Endometrial microvascular endothelial cells (primary cell): Measurements from ENCODE around the gene HTT. TPM values are rescaled to one million over a fixed set of nuclear protein-coding genes. Genes with fewer than 3 reads are reported as not detected.

Source experiments
- in situ Hi-C: cut with HindIII; loops from 2 replicates; pipeline ENCODE4 v1.10.0; 2017; ENCODE audit warnings: low sequenced_read_pairs, low pct_unique_long_range_greater_than_20kb; ENCODE audit errors: inconsistent ontology term
- total RNA-seq: library from RNA; depleted of rRNA; stranded (reverse); fragments of >200 nt; gene quantifications from one replicate; pipeline ENCODE4 v1.2.3, GENCODE V29; 2015; ENCODE audit errors: inconsistent ontology term

HTT gene
- 36.3 TPM for total RNA-seq

DNA sequence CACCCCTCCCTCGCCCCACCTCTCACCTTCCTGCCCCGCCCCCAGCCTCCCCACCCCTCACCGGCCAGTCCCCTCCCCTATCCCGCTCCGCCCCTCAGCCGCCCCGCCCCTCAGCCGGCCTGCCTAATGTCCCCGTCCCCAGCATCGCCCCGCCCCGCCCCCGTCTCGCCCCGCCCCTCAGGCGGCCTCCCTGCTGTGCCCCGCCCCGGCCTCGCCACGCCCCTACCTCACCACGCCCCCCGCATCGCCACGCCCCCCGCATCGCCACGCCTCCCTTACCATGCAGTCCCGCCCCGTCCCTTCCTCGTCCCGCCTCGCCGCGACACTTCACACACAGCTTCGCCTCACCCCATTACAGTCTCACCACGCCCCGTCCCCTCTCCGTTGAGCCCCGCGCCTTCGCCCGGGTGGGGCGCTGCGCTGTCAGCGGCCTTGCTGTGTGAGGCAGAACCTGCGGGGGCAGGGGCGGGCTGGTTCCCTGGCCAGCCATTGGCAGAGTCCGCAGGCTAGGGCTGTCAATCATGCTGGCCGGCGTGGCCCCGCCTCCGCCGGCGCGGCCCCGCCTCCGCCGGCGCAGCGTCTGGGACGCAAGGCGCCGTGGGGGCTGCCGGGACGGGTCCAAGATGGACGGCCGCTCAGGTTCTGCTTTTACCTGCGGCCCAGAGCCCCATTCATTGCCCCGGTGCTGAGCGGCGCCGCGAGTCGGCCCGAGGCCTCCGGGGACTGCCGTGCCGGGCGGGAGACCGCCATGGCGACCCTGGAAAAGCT is at the start of gene HTT, which contains the start of gene HTT-AS:
HTT (plus strand) TSS at position 604 of the 768 bp plus-strand sequence; CDS start at position 749, 145 bp downstream.
HTT-AS (minus strand) TSS at position 461 of the 768 bp plus-strand sequence.
- in situ Hi-C loops: no loop called here

DNA sequence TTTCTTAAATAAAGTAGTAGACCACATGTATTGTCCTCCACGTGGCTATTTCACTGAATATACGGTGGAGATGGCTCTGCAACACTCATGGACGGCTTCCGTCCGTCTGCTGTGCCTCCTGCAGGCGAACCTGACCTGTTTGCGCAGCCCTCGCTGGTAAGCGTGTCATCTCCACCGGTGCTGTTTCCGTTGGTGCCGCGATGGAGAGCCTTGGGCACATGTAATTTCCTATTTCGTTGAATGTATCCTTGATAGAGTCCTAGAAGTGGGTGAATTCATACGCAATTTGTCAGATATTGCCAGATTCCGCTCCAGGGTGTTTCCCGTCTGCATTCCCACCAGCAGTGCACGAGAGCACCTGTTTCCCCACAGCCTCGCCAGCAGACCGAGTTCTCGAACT is 48.6 kb upstream of the HTT start:
- in situ Hi-C loops: no loop called here

DNA sequence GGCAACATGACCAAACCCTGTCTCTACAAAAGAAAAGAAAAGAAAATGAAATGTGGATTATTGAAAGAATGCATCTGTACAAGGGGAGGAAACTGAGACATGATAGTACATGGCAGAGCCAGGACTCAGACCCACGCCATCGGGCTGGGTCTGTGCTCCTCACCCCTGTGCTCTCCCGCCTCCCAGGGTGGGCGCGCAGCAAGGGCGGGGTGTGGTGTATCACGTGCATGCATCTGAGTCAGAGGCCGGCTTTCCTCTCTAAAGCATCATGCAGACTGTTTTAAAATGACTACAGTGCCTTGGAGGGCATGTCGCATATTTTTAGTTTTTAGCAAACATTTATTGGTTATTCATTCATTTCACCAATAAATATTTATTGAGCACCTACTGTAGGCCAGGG is 47.9 kb upstream of the HTT start:
- in situ Hi-C loops: no loop called here

DNA sequence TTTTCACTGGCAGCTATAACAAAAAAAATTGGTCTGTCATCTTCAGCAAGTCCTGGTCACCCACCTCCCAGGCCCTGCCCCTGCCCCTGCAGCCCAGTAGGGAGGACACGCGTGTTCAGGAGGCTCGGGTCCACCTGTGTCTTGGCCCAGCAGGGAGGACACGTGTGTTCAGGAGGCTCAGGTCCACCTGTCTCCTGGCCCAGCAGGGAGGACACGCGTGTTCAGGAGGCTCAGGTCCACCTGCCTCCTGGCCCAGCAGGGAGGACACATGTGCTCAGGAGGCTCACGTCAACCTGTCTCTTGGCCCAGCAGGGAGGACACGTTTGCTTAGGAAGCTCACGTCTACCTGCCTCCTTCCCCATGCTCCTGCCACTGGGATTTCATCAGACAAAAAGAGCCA is 45.0 kb upstream of the HTT start:
- in situ Hi-C loops: no loop called here

DNA sequence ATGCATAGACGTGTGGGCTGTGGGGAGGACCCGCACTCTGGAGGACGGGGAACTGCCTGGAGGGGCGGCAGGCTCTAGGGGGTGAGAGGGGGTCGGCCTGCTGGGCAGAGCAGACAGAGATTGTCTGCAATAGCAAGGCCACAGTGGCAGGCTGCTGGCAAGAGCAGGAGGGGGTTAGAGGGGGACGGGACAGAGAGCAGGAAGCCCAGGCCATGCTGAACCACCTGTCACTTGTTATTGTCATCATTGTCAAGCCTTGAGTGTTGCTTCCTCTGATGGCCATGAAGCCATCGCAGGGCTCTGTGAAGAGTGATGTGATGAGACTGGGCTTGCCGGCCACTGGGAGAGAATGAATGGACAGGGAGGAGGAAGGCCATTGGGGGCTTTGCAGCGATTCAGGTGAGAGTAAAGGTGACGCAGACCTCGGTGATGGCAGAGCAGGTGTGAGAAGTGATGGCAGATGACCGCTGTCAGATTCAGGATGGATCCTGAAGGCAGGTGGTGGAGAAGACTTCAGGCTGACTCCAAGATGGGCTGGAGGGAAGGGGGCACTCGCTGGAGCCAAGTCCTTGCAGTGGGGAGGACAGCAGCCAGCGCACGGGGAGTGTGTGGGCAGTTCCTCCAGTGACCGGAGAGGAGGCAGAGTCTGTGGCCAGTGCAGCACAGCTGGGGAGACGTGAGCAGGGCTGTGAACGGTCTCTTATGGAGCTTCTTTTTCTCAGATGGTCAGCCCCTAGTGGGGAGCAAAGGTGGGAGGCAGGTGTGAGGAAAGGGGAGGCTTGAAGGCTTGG is 43.7 kb upstream of the HTT start:
- in situ Hi-C loops: no loop called here

DNA sequence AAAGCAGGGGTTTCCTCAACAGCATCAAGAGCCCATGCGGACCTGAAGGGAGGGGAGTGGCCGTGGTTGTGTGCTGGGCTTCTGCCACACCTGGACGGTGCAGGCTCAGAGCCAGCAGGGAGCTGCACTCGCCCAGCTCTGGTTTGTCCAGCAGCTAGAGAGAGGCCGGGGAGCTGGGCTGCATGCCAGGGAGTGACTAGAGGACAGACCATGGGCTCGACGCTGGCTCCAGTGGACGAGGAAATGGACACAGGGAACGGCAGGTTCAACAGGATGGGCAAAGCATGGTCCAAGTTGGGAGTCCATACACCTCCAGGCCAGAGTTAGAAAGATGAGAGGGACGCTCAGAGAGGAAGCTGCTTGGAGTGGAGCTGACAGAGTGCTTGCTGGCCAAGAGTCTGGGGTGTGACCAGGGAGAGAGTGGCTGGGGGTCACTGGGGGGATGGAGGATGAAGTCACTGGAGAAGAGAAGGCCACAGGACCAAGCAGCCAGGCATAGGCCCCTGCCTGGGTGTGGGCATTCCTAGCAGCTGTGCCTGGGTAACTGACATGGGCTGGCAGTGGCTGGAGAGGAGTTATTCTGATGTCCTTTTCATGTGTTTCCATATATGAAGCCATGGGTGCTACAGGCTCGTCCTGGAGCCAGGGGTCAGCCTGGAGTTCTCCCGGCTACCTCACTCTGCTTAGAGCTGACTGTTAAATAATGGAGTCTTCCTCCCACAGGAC is 43.0 kb upstream of the HTT start:
- in situ Hi-C loops: no loop called here

DNA sequence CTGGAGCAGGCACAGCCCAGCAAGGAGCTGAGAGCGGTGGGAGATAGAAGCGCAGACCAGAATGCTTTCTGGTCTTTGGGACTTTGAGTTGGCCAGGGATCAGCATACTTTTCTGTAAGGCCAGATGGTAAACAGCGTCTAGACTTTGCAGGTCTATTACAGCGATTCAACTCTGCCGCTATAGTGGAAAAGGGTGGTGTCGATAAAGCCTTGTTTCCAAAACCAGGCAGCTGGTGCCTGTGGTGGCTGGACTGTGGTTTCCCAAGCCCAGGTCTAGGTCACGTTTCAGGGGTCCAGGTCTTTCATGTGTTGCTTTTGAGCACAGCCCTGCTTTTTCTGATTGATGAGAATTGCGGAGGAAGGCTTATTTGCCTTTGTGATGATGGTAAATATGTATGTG is 40.2 kb upstream of the HTT start:
- in situ Hi-C loops: no loop called here

DNA sequence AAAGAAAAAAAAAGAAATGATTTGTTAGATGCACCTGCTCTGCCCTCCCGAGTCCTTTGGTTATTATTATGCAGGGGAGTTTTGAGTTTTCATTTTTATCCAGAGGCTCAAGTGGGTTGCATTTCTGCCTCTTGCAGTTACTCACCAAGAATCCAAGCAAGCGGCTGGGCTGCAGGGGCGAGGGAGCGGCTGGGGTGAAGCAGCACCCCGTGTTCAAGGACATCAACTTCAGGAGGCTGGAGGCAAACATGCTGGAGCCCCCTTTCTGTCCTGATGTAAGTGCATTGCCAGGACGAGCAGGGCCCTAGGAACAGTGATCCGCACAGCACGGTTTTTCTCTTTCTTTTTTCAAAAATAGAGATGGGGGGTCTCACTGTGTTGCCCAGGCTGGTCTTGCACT is 39.2 kb upstream of the HTT start:
- in situ Hi-C loops: no loop called here

DNA sequence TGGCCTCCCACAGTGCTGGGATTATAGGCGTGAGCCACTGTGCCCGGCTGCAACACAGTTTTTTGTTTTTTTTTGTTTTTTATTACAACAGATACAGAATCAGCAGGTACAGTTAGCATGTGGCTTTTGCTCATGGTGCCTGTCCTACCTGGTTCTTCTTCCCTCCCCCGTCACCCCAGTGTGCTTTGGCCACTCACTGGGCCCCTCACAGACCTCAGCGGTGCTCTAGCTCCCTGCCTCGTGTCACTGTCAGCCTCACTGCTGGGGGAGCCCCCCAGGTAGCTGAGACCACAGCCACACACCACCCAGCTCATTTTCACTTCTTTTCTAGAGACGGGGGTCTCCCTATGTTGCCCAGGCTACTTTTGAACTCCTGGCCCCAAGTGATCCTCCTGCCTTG is 38.8 kb upstream of the HTT start:
- in situ Hi-C loops: no loop called here

DNA sequence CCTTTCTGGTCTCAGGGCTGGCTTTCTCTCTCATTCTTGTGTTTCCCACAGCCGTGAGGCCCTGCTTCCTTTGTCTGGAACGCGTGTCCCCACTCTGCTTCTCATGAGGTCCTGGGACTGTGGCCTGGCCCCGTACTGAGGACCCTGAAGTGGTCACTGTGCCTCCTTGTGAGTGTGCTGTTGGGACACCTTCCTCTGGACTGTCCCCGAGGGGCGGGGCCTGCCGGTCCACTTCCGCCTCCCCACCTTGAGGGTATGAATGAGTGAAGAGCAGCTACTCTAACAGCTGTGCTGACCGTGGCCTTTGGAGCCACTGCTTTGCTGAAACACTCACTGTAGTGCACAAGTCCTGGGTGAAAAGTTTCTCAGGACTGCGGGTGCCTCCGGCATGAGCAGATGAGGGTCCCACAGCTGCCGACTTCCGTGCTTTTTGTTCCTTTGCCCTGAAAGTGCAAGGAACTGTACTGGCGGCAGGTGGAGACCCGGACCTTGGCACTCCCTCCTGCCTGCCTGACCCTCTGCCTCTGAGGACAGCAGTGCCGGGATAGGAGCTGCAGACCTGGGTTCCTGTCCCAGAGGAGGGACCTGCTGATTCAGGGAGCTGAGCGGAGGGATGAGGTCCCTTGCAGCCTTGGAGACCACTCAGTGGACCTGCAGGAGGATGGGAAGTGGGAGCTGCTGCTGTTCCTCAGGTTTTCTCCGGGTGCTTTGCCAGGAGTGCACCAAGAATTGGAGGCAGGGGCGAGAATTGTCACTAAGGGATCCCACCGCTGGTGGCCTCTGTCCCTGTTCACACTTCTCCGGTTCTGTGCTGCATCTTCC is 38.1 kb upstream of the HTT start:
- in situ Hi-C loops: no loop called here

DNA sequence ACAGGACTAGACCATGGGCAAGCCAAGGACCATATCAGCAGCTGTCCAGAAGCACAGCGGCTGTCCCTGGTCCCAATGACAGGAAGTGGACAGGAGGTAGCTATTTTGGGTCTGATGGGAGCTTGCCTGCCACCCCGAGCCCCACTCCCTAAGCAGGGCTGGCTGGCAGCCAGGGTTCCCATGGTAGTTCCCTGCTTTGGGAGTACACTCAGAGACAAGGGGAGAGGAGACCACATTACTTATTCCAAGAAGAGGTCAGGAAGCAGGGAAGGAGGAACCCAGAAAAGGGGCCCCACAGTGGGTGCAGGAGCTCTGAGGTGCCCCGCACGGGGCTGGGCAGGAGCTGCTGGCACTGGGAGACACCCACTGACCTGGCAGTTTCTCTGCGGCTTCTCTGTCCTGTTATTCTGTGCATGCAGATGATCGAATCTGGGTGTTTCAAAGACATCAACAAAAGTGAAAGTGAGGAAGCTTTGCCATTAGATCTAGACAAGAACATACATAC is 36.5 kb upstream of the HTT start:
- in situ Hi-C loops: no loop called here

DNA sequence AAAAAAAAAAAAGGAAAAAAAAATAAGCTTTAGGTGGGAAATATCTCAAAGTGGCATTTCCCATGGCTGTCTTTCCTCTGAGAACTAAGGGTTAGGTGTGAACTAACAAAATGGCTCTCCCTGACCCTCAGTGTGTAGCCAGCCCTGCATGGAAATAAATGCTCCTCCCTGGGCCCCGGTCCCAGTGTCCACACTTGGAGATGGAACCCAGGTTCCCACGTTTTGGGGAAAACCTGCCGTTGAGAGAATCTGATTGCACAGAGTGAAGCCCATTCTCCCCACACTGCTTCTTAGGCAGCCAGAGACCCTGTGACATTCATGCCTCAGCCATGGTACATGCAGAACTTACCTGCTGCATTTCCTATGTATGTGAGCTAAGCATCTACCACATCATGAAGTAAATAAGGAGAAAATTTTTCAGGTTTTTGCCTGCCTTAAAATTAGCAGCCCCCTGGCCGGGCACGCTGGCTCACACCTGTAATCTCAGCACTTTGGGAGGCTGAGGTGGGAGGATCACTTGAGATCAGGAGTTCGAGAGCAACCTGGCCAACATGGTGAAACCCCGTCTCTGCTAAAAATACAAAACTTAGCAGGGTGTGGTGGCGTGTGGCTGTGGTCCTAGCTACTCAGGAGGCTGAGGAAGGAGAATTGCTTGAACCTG is 34.6 kb upstream of the HTT start:
- in situ Hi-C loops: no loop called here

DNA sequence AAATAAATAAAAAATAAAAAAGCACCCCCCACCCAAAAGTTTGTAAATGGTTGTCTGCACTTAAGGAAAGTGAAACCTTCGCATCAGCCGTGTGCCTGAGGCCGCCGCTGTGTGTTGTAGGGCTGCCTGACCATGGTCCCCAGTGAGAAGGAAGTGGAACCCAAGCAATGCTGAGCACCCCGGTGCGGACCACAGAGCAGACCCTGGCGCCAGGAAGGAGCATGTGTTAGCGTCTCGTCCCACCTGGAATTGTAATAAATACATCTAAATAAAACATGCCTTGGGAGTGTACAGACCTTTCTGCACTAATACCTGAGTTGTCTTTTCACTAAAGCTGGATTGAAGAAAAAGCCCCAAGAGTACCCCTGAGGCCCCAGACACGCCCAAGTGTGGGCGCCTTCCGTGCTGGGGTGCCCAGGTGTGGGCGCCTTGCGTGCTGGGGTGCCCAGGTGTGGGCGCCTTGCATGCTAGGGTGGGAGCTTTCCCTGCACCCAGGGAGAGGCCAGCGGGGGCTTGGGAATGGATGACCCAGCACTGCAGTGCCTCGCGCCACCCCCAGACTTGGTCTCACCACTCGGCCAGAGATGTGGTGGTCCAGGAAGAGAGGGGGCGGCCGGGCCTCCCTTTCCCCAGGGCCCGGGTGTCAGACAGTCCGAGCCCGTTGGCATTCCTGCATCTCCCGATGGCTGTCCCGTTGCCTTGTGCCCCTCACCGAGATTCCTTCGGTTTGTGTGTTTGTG is 33.9 kb upstream of the HTT start:
- in situ Hi-C loops: no loop called here

DNA sequence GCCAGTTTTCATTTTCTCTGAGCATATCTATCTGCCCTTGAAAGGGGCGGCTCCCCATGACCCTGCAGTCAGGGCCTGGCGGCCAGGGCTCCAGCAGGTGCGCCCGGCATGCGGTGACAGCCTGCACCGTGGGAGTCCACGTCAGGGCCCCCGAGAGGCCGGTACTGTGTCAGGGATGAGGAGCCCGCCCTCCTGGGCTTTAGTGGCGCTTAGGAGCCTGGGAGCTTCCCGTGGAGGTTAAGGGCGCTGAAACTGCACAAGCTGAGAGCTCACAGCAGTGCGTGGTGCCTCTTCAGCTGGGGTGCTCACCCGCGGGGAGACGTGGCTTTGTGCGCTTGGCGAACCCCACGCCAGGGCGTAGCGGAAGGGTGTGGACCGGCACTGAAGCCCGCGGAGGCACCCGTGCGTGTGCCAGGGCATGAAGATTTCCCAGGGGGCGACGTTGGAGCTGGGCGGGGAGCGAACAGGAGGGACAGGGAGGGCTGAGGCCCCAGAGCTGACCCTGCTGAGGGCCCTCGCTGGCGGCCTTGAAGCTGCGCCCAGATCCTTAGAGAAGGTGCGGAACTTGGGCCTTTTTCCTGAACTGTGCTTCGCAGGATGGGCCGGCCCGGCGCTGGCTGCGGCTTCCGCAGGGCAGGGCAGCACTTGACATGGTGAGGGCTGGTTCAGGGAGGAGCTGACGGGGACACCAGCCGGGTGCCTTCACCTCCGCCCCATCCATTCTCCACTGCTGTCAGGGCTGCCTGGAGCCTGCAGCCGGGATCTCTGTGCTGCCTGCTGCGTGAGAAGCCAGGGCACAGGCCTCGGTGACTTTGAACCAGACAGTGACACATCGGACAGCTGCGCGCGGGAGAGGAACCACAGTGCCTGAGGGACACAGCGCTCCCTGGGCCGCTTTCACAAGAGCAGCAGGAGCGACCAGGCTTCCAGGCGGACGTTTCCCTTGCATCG is 33.0 kb upstream of the HTT start:
- in situ Hi-C loops: no loop called here

DNA sequence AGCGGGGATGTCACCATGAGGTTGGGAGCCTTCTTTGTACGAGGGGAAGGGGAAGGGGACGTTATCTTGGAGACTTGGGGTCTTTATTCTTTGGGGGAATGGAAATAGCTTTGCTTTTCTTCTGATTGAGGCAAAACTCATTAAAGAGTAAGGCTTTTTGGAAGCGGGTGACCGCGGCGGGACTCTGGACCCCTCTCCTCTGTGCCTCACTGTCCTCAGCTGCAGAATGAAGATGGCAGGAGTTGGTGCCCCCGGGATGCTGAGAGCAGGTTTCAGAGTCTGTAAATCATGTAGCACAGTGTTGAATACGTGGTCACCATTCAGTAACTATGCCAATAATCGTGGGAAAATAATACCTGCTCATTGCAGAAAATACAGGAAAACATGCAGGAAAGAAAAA is 32.3 kb upstream of the HTT start:
- in situ Hi-C loops: no loop called here

DNA sequence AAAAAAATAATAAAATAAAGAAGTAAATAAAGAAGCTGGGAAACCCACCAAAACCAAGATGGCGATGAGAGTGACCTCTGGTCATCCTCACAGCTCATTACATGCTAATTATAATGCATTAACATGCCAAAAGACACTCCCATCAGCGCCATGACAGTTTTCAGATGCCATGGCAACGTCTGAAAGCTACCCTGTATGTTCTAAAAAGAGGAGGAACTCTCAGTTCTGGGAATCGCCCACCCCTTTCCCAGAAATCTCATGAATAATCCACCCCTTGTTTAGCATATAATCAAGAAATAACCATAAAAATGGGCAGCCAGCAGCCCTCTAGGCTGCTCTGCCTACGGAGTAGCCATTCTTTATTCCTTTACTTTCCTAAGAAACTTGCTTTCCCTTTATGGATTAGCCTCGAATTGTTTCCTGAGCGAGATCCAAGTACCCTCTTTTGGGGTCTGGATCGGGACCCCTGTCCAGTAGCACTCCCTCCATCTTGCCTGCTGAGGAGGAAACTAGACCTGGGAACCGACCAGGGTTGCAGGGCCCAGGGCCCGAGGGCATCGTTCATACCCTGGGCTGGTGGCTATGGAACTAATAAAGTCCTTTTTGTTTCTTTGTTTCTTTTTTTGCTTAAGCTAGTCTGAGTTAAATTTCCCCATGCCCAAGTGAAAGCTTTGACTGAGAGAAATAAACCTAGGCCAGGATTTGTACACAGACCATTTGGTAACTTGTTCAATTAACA is 31.0 kb upstream of the HTT start:
- in situ Hi-C loops: no loop called here
